NCI-H1436 (cell line): ENCODE measurements around the gene NDUFC1.
"Not testable (repeated sequence)": the region's sequence is repeated elsewhere in the genome, so short reads cannot be mapped to it uniquely, and the experiment has no call there.

ENCODE experiments used
- DNase-seq: peaks from one replicate; lab custom pipeline; 2025; lab: John Stamatoyannopoulos, UW

Gene NDUFC1

GRCh38 chr4:139301821-139302611 lies at the start of gene NDUFC1:
NDUFC1 (minus strand) TSS chr4:139302477; CDS start chr4:139295798, 6,679 bp downstream.
- peak; percentile 70 for DNase-seq

GRCh38 chr4:139337612-139338011 lies 35.3 kb upstream of the NDUFC1 start:
- no peak for DNase-seq

DNA sequence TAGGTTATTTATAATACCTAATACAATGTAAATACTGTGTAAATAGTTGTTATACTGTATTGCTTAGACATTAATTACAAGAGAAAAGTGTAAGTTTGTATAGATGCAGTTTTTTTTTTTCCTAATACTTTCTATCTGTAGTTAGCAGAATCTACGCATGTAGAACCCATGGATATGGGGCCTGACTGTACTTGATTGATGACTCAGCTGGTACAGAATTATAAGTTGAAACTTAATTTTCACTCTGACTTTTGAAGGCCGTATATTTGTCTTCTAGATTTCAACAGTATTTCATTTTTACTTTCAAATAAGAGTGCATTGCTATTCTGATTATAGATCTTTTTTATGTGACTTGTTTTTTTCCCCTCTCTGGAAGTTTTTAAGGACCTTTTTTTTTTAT lies 30.8 kb upstream of the NDUFC1 start:
- no peak for DNase-seq

DNA sequence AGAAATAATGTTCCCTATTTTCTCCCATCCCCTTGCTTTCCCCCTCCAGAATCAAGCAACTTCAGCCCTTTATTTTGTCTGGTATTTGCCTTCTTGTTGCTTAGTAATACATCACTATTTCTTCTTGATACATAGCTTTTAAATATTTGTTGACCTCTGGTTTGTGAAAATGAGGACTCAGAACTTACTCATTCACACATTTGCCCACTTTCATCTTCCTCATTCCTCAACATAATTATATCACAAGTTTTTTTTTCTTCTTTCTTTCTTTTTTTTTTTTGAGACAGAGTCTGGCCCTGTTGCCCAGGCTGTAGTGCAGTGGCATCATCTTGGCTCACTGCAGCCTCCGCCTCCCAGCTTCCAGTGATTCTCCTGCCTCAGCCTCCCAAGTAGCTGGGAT lies 28.9 kb upstream of the NDUFC1 start:
- no peak for DNase-seq

- no peak for DNase-seq
Measured at GRCh38 chr4:139330283-139330682, 28.0 kb upstream of the NDUFC1 start.

GRCh38 chr4:139329665-139330200 lies 27.5 kb upstream of the NDUFC1 start:
- no peak for DNase-seq

DNA sequence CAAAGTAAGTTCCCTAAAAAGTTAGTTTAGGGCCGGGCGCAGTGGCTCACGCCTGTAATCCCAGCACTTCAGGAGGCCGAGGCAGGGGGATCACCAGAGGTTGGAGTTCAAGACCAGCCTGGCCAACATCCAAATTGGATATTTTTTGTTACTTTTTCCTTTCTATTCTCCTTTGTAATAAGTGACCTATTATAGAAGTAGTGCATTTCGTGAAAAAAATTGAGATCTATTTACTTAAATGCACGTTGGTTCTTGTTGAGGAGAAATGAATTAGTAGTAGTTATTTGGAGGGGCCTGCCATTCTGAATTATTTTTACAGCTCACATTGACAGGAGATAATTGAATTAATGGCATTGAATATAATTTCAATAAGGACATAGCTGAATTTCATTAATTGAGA lies 22.3 kb upstream of the NDUFC1 start:
- DNase-seq, result no peak

DNA sequence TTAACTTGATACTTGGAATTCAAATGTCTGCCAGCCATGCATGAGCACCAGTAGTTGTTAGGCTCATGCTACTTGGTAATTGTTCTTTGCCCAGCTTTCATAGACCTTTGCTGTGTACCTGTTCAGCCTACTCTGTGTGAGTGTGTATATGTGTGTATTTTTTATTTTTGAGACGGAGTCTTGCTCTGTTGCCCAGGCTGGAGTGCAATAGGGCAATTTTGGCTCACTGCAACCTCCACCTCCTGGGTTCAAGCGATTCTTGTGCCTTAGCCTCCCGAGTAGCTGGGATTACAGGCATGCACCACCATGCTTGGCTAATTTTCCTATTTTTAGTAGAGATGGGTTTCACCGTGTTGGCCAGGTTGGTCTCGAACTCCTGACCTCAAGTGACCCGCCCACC lies 20.3 kb upstream of the NDUFC1 start:
- DNase-seq, result not testable (repeated sequence)

DNA sequence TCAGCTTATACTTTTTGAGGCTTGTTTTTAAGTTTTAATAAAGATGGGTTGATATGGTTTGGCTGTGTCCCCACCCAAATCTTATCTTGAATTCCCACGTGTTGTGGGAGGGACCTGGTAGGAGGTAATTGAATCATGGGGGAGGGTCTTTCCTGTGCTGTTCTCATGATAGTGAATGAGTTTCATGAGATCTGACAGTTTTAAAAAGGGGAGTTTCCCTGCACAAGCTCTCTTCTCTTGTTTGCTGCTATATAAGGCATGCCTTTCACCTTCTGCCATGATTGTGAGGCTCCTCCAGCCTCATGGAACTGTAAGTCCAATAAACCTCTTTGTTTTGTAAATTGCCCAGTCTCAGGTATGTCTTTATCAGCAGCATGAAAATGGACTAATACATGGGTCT lies 19.8 kb upstream of the NDUFC1 start:
- not testable (repeated sequence) for DNase-seq

- DNase-seq, result no peak
Measured at GRCh38 chr4:139319571-139319970, 17.3 kb upstream of the NDUFC1 start.

DNA sequence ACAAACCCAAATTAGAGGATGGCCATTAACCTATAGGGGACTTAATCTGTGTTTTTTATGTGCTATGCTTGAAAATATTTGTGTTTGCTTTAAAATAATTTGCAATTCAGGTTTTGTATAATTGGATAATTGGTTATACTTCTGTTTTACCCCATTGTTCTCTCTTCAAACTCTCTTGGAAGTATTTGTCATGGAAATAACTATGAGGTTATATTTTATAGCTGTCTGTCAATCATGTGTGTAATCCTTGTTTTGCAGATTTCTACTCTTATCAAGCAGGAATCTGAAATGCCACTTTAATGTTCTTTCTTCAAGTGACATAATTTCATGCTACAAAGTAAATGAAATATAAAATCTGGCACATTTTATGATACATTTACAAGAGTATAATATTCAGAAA lies 15.4 kb upstream of the NDUFC1 start:
- no peak for DNase-seq

DNA sequence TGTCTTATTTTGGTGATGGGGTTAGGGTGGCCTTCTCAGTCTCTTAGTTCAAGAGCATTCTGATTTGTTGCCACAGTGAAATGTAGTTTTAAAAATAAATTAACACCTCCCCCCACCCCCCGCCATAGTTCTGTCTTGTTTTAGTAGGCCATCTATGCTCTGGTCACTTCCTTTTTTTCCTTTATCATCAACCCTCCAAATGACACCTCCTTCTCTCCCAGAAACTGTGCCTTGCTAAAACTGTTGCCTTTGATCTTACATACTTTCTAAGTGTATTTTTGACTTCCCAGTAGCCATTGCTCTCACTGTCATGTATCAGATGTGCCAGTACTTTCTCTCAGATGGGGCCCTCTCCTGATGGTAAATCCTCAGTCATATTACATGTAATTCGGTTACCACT lies 14.5 kb upstream of the NDUFC1 start:
- no peak for DNase-seq

- DNase-seq, result no peak
Measured at GRCh38 chr4:139315221-139315675, 13.0 kb upstream of the NDUFC1 start.

DNA sequence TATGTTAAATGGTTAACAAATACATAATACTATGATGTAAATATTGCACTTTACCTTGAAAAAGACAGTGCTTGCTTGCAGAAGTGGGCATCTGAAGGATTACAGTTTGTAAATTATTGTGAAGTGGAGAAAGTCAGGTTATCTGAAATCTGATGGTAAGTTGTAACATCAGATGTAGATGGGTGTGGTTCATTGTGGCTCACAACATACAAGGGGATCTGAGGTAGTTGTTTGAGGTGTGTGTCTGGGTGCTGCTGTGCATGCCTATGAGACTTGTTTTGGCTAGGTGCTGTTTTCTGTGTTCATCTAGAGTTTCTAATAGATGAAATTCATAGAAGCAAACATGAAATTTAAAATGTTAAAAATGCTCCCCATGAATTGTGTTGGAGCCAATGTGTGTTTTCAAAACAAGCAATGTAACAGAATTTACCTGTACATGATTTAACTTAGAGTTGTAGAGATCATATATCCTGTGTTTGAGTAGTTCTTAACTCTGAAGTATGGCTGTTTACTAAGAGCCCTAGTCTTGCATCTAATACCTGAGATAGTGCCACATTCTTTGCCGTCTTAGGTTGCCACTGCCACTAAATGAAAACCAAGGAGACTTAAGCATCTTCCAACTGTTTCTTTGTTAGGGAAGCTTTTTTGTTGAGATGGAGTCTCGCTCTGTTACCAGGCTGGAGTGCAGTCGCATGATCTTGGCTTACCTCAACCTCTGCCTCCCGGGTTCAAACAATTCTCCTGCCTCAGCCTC lies 11.9 kb upstream of the NDUFC1 start:
- no peak for DNase-seq

DNA sequence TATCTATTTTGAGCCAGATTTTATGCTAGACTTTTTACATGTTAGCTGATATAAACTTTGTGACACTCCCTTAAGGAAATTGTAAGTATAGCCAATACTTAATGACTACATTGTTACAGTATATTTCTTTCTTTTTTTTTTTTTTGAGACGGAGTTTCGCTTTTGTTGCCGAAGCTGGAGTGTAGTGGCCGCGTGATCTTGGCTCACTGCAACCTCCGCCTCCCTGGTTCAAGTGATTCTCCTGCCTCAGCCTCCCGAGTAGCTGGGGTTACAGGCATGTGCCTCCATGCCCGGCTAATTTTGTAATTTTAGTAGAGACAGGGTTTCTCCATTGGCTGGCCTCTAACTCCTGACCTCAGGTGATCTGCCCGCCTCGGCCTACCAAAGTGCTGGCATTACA lies 11.1 kb upstream of the NDUFC1 start:
- DNase-seq, result not testable (repeated sequence)

DNA sequence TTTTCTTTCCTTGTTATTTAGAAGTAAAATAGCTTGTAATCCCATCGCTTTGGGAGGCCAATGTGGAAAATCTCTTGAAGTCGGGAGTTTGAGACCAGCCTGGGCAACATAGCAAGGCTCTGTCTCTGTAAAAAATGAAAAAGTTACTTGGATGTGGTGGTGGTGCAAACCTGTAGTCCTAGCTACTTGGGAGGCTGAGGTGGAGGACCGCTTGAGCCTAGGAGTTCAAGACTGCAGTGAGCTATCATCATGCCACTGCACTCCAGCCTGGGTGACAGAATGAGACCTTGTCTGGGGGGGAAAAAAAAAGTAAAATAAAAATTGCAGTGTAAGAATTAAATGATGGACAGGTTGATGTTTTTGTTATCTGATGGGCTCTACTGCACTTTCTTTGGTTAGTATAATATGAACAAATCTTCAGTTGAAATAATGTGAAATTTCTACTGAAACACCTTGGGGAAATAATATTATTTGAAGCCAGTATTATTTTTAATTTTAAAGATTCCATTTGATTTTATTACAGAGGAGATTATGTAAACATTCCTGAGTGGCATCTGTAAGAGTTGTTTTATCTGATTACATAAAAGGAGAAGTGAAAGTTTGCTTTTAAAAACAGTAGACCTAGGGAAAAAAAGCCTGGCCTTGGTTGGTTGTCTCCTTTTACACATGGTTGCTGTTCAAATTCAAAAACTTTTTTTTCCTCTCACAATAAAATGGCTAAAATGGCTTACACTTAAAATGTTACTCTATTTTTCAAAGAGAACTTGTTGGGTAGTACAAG lies 10.5 kb upstream of the NDUFC1 start:
- DNase-seq, result no peak

DNA sequence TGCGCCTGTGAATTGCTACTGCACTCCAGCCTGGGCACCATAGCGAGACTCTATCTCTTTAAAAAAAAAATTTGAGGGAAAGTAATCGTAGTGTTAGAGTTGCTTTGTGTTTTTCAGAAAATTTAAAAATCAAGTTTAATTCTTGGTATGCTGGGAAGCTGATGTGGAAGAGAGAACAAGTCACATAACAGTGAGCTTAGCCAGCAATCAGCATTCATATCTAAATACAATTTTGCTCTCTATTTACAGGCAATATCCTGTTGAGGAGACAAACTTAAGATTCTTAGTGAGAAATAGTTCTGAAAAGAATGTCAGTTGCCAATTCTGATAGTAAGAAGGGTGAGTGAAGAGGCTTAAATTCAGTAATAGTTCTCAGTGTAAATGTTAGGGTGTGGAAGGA lies 9.6 kb upstream of the NDUFC1 start:
- DNase-seq, result no peak

- no peak for DNase-seq
Measured at GRCh38 chr4:139304920-139305319, 2.6 kb upstream of the NDUFC1 start.

DNA sequence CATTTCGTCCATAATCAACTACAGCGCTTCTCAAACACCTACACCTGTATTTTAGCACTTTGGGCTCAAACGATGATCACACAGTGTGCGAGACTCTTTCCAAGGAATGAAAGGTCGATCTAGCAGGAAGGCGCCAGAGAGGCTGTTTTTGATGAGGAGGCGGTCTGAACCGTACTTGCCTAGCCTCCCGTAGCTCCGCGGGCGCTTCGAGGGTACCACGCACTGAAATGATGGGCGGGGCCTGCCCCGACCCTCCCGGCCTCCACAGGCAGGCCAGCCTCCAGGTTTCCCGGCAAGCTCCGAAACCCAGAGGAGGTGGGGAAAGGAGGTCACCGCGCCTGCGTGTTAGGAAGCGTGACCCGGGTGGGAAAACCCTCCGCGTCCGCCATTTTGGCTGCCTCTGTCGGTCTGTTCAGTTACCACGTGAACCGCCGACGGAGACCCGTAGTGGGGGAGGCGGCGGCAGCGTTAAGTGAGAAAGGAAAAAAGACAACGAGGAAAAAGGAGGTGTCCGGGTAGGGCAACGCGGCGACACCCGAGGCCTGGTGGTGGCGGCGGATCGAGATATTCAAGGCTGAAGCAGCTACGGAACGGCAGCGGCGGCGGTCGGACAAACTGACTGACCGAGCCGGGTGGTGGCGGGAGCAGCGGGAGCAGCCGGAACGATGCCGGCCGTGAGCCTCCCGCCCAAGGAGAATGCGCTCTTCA lies 1.0 kb downstream of the NDUFC1 start, which contains the start of gene NAA15:
Gene NAA15, plus strand, starts transcription at position 393 of the 708 bp plus-strand sequence. Its CDS starts 273 bp downstream, at position 666.
- peak; percentile 97 for DNase-seq

DNA sequence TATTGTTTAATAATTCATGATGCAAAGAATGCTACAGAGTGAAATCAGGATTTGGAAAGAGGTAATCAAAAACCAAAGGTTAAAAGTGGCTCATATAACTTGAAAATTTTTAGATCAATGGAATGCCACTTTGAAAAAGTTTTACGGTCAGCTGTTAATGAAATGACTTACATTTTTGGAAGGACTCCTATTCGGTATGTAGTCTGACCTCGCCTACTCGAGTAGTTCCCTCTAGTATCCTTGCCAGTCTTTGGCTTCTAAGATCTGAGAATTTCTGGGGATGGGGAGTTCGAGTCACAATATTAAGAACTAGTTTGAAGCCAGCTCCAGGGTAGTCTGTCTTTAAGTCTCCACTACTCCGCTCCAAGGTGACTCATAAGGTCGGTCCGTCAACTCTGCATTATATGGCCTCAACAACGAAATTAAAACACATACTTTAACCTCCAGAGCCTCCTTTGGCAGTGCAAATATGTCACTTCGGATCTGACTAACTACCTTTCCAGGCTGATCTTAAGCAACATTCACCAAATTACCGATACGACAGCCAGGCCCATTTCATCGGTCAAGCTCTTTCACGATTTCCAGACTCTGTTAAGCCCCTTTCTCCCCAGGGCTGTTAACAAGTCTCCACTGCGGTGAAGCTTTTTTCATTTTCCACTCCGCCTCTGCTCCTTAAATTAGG lies 1.7 kb downstream of the NDUFC1 start:
- DNase-seq, result no peak

DNA sequence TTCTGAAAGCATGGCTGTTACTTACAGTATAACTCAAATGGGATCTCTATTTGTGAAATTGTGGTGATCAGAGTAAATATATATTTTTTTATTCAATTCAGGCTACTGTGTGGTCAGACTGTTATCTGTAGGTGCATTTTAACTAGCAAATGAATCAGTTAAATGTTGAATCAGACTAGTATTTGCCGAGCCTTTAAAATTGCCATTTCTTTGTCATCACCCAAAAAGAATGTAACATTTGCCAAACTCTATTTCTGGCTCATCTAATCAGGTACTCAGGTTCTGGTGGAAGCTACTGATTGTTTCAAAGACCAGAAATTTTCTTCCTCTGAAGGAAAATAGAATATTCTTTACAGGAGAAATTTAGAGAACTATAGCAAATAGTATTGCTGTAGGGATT lies 2.7 kb downstream of the NDUFC1 start:
- DNase-seq, result no peak
